Measurements from ENCODE around the gene F10. TPM values are rescaled to one million over a fixed set of nuclear protein-coding genes. Genes with fewer than 3 reads are reported as not detected.
"Not testable (repeated sequence)": the region's sequence is repeated elsewhere in the genome, so short reads cannot be mapped to it uniquely, and the experiment has no call there.

Gene F10
- polyA plus RNA-seq, 1 donor, result 17.2 TPM

DNA sequence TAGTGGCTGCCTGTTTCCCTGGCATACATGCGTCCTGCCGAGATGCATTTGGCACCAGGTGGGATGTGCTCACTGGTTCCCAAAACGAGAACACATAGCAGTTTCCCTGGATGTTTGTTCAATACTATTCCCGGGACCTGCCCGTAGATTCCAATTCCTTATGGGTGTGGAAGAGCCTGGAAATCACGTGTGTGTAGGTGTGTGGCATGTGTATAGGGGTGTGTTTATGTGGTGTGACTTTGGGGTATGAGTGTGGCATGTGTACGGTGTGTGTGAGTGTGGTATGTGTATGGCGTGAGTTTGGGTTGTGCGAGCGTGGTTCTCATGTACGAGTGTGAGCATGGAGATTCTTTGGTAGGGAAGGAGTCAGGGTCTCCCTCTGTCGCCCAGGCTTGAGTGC lies 19.9 kb upstream of the F10 start:
- no peak for DNase-seq

DNA sequence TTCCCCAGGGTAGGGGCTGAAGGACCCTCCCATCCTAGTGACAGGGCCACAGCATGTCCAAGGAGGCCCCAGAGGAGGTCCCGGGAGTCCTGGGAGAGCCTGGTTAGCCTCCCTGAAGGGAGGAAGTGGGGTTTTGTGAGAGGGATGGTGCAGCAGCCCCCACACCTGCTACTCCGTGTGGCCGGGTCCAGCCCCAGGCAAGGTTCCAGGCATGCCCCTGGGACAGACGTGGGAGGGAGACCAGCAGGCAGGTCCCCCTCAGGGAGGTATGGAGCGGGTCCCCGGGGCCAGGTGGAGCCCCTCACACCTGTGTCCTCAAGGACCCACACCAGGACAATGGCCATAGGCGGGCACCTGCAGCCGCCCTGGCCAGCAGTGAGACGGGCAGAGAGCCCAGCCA lies 19.0 kb upstream of the F10 start:
- DNase-seq, result no peak

DNA sequence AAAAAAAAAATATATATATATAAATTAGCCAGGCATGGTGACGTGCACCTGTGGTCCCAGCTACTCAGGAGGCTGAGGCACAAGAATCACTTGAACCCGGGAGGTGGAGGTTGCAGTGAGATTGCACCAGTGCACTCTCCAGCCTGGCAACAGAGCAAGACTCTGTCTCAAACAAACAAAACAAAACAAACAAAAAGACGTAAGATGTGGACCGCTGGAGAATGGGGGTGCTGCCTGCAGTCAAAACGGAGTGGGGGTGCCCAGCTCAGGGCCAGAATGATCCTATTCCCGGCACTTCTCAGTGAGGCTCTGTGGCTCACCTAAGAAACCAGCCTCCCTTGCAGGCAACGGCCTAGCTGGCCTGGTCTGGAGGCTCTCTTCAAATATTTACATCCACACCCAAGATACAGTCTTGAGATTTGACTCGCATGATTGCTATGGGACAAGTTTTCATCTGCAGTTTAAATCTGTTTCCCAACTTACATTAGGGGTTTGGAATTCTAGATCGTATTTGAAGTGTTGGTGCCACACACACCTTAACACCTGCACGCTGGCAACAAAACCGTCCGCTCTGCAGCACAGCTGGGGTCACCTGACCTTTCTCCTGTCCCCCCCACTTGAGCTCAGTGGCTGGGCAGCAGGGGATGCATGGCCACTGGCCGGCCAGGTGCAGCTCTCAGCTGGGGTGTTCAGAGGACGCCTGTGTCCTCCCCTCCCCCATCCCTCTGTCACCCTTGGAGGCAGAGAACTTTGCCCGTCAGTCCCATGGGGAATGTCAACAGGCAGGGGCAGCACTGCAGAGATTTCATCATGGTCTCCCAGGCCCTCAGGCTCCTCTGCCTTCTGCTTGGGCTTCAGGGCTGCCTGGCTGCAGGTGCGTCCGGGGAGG lies 17.3 kb upstream of the F10 start, which contains the start of gene F7:
F7 (plus strand) TSS at position 760 of the 889 bp plus-strand sequence; CDS start at position 811, 51 bp downstream.
- no peak for DNase-seq

DNA sequence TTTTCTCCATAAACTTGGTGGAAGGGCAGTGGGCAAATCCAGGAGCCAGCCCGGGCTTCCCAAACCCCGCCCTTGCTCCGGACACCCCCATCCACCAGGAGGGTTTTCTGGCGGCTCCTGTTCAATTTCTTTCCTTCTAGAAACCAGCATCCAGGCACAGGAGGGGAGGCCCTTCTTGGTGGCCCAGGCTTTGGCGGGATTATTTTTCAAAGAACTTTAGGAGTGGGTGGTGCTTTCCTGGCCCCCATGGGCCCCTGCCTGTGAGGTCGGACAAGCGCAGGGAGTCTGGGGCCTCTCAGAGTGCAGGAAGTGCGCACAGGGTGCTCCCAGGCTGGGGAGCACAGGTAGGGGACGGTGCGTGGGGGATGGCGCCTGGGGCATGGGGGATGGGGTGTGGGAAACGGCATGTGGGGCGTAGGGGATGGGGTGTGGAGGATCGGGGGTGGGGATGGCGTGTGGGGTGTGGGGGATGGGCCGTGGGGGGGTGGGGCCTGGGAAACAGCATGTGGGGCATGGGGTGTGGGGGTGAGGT lies 16.6 kb upstream of the F10 start:
- DNase-seq, result no peak

DNA sequence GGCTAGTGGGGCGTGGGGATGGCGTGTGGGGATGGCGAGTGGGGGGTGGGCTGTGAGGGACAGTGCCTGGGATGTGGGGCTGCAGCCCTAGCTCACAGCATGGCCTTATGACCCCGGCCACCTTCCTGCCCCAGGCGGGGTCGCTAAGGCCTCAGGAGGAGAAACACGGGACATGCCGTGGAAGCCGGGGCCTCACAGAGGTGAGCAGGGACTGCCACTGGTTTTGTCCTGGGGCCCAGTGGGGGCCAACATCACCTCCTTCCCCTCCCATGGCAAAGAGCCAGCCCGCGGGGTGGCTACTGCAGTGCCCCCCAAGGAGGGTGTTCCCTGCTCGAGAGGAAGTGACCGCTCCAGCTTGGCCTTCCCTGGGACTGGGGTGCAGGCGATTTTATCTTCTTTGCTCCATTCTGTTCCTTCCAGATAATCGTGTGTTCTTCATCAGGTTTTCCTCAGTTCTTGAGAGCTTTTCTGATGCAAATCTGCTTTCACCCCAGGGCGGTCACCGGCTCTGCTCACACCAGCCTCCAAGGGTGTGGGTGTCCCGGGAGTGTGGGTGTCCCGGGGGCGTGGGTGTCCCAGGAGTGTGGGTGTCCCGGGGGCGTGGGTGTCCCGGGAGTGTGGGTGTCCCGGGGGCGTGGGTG lies 15.8 kb upstream of the F10 start:
- no peak for DNase-seq

DNA sequence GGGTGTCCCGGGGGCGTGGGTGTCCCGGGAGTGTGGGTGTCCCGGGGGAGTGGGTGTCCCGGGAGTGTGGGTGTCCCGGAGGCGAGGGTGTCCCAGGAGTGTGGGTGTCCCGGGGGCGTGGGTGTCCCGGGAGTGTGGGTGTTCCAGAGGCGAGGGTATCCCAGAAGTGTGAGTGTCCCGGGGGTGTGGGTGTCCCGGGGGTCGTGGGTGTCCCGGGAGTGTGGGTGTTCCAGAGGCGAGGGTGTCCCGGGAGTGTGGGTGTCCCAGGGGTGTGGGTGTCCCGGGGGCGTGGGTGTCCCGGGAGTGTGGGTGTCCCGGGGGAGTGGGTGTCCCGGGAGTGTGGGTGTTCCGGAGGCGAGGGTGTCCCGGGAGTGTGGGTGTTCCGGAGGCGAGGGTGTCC lies 14.1 kb upstream of the F10 start:
- not testable (repeated sequence) for DNase-seq

DNA sequence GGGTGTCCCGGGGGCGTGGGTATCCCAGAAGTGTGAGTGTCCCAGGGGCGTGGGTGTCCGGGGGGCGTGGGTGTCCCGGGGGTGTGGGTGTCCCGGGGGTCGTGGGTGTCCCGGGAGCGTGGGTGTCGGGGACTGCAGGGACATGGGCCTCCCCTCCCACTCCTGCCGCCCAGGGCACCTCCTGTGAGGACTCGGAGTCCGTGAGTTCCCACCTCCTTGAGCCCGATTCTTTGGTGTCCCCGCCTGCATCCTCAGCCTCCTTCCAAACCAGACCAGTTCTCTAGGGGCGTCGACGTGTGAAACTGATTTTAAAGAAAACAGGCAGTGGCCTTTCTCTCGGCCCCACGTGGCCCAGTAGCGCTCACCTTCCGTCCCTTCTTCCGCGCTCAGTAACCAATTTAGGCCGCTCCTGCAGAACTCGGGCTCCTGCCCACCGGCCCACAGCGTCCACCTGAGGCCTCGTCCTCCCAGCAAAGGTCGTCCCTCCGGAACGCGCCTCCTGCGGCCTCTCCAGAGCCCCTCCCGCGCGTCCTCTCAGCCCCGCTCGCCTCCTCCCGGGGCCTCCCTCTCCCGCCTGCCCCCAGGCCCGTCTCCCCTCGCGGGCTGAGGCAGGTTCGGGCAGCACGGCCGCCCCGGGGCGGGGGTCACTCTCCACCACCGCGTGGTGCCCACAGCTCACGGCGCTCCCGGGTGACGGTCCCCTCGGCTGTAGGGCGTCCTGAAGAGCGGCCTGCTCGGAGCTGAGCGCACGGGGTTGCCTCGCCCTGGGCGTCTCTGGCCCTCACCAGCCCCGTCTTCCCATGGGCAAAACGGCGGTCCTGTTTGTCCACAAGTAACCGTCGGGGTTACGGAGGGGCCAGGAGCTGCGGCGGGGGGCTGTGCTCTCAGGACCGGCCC lies 13.2 kb upstream of the F10 start:
- peak; percentile 44 for DNase-seq

DNA sequence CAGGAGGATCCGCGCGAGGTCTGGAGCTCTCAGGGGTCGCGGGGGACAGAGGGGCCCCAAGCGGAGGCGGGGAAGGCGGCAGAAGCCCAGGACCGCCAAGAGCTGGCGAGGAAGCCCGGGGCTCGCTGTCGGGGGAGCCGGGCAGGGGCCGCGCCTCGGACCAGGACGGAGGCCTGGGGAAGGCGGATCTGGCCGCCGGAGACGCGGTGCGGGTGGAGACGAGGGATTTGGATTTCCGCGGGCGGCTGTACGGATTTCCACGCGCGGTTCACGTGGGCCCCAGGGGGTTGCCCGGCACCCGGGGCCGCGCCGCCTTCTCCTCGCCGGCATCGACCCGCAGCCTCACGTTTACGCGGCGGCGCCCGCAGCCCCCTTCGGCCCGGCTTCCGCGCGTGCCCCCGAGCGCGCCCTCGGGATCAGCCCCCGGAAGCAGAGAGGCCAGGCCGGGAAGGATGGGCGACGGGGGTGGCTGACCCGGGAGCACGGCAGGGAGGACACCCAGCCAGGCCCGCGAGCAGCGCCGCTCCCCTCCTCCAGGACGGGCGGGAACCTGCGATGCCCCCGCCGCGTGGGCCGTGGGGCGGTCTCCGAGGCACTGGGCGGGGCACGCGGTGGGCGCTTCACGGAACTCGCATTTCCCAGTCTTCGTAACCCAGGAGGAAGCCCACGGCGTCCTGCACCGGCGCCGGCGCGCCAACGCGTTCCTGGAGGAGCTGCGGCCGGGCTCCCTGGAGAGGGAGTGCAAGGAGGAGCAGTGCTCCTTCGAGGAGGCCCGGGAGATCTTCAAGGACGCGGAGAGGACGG lies 12.3 kb upstream of the F10 start:
- DNase-seq, result no peak

DNA sequence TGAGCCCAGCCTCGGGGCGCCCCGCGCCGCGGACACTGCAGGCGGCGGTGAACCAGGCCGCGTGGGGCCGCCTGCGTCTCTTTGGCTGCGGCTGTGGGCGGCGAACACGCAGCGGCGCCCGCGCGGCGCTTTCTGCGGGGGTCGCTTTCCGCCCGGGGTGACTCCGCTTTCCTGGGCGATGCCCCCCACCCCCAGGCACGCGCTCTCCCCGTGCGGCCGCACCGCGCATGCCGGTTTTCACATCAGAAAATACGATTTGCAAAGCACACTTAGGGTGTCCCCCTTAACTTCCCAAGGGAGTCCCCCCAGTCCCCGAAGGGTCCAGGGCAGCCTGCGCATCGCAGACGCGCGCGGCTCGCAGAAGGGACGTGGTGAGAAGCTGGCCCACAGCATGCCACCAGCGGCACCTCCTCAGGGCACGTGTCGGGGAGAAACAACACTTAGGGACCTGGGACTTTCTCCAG lies 11.7 kb upstream of the F10 start:
- DNase-seq, result no peak

DNA sequence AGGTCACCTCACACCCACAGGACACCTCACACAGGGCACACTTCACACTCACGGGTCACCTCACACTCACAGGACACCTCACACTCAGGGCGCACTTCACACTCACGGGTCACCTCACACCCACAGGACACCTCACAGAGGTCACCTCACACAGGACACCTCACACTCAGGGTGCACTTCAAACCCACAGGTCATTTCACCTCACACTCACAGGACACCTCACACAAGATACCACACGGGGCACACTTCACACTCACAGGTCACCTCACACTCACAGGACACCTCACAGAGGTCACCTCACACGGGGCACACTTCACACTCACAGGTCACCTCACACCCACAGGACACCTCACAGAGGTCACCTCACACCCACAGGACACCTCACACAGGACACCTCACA lies 10.8 kb upstream of the F10 start:
- not testable (repeated sequence) for DNase-seq

DNA sequence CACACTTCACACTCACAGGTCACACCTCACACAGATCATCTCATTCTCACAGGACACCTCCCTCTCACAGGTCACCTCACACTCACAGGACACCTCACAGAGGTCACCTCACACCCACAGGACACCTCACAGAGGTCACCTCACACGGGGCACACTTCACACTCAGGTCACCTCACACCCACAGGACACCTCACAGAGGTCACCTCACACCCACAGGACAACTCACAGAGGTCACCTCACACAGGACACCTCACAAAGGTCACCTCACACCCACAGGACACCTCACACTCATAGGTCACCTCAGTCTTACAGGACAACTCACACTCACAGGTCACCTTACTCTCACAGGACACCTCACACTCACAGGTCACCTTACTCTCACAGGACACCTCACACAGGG lies 10.1 kb upstream of the F10 start:
- not testable (repeated sequence) for DNase-seq

DNA sequence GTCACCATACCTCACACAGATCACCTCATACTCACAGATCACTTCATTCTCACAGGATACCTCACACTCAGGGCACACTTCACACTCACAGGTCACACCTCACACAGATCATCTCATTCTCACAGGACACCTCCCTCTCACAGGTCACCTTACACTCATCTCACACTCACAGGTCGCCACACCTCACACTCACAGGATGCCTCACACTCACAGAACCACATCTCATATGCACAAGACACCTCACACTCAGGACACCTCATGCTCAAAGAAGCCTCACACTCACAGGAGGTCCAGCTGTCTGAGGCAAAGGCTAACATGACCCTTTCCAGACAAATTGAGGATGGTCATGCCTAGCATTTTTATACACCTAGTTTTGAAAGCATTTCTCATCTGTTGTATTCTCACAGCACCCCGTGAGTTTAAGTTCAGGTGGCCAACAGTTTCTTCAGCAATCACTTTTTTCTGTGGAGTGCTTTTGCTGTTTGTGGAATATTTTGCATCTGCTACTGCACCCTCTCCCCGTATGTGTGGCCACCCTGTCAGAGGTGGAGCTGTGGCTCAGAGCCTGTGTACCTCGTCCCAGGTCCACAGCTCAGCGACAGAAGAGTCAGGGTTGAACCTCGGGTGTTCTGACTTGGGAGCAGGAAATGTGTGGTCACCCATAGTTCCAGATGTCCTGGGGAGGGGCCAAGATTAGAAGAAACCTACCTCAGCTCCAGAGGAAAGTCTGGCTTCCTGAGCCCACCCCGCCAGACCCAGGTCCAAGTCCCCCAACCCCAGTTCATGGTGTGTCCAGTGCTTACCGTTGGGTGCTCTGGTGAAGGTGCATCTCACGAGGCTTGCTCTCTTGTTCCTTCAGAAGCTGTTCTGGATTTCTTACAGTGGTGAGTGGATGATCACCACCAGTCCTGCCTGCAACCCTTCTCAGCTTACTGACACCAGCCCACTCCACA lies 9.4 kb upstream of the F10 start:
- DNase-seq, result no peak

DNA sequence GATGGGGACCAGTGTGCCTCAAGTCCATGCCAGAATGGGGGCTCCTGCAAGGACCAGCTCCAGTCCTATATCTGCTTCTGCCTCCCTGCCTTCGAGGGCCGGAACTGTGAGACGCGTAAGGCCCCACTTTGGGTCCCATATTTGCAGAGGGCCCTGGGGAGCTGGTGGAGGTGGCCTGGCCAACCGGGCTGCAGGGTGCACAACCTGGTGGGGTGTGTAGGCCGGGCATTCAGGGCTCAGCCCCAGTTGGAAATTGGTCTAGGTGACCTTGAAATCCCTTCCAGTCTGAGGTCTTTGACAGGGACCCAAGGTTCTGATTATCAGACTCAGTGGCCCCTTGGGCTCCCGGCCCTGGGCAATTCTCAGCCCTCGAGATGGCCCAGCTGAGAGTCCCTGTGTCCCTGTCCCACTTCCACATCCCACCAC lies 8.7 kb upstream of the F10 start:
- no peak for DNase-seq

DNA sequence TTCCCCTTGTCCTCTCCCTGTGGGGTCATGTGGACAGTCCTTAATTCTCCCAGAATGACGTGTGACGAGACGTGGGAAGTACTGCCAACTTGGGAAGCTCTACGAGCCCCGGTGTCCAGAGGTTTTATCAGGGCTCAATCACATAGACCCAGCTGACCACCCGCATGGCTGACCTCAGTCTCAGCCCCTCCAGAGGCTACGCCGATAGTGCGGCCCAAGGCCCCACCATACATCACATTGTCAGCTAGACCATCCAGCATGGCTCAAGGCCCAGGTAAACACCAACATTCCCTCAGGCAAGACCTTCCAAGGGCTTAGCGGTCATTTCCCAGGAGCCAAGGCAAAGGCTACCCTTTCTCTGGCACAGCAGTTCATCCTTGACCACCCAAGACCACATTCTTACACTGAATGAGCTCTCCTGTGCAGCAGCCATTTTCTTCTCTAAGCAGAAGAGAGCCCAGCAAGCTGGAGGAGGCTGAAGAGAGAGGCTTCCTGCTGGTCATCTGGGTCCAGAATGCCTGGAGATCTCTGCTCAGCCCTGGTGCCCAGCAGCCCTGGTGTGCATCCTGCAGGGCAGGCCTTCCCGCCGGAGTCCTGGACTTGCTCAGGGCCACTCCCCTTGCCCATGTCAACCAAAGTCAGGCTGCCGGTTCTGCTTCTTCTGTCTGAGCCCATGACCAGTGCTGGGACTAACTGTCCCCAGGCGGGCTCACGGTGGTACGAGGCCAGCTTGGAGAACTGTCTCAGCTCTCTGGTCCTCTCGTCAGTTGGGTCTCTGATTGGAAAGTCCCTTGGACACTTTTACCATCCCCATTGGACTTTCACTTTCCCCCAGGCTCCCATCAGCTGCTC lies 7.9 kb upstream of the F10 start:
- DNase-seq, result no peak

DNA sequence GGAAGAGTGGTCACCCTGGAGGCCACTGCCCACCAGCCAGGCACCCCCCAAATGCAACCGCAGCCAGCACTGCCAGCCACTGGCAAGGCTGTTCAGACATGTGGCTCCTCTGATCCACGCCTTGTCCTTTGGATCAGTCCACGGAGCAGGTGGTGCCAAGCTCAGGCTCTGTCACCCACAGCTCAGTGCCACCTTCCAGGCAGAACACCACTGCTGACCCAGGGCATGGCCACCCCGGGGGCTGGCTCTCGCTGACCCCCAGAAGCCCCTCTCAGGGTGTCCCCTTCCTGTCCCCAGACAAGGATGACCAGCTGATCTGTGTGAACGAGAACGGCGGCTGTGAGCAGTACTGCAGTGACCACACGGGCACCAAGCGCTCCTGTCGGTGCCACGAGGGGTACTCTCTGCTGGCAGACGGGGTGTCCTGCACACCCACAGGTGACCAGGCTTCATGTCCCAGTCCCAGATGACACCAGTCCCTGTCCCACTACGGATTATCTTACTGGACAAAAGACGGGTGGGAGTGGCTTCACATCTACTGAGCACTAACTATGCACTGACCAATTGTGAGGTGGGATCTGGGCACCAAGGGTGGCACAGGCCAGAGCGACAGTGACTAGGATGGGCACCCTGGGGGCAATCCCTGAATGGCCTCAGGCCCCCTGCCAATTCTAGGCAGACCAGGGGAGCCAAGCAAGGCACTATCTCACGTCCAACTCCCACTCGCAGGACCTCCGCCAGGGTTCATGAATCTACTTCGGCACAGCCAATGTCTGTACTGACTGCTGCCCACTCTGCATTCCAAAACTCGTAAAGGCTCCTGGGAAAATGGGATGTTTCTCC lies 7.0 kb upstream of the F10 start:
- DNase-seq, result no peak

DNA sequence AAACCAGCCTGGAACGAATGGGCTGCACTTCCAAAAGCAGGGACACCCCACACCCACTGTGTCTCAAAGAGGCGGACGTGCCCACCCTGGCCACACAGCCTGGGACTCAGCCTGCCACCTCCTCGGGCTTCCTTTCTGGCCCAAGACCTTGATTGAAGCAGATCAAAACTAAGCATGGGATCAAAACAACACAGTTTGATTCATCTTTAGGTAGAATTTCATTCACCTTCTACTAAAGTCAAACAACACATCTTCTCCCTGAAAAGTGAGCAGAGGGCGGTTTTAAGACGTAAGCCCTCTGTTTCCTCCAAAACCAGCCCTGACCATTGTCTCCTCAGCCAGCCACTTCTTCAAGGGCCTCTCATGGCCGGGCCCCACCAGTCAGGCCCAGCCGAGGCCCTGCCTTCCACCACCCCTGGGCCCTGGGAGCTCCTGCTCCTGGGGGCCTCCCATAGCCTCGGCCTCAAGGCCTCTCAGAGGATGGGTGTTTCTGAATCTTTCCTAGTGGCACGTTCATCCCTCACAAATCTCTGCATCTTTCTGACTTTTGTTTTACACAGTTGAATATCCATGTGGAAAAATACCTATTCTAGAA lies 6.3 kb upstream of the F10 start:
- DNase-seq, result no peak

DNA sequence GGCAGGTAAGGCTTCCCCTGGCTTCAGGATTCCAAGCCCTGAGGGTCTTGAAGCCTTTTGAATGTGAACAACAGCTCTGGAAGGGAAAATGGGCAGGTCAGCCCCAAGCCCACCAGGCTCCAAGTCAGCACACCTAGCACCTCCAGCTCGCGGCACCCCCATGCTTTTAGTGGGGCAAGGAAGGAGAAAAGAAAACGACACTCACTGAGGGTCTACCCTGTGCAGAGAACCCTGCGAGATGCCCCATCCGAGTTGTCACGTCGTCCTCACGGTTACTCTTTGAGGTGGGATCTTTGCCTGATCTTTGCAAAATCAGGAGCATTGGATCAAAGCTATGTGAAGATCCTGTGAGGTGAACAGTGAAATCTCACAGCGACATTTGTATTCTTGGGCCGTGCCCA lies 5.7 kb upstream of the F10 start:
- DNase-seq, result no peak

DNA sequence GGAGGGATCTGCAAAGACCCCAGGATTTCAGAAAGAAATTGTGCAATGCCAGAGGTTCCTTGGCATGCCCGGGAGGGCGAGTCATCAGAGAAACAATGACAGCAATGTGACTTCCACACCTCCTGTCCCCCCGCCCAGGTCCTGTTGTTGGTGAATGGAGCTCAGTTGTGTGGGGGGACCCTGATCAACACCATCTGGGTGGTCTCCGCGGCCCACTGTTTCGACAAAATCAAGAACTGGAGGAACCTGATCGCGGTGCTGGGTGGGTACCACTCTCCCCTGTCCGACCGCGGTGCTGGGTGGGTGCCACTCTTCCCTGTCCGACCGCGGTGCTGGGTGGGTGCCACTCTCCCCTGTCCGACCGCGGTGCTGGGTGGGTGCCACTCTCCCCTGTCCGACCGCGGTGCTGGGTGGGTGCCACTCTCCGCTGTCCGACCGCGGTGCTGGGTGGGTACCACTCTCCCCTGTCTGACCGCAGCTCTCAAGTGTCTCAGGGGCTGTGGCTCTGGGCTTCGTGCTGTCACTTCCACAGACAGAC lies 5.2 kb upstream of the F10 start:
- no peak for DNase-seq
